ENCODE measurements around the gene ADAM12.

ADAM12 gene

DNA sequence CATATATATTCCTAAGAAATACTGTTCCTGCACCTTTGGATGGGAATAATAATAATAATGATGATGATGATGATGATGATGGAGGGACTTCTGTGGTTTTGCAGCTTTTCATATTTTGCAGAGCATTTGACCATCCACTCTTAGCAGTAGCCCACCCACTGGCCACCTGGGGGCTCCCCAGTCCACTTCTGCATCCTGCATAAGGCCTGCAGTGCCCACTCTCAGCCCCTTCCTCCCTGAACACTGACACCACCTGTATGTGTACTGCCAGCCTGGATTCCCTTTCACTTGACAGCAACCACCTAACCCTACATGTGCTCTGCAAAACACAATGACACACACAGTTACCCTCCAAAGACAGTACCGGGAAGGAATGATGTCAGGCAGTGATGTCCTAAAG, 131.4 kb downstream of the ADAM12 start:
- no peak for TF ChIP-seq EZH2 (optimal IDR thresholded peaks at IDR 0.05; ENCODE audit: low read depth, low read length)
- TF ChIP-seq EZH2phosphoT487 (IDR thresholded peaks at IDR 0.05; ENCODE audit: low read length): no peak
- TF ChIP-seq CTCF (IDR thresholded peaks at IDR 0.05; ENCODE audit: low read length): no peak
- Histone ChIP-seq H3K27me3 (replicated peaks; ENCODE audit: insufficient read depth, low read length) (no peaks in the 10 kb centered on the region), H3K9me3 (replicated peaks; ENCODE audit: insufficient read depth, low read length) (no peaks in the 10 kb centered on the region), H3F3A (ENCODE audit: insufficient read depth, low read length) (no peaks in the 10 kb centered on the region), H3K4me1 (ENCODE audit: low read length) (no peaks in the 10 kb centered on the region), H3K79me2 (ENCODE audit: low read length) (no peaks in the 10 kb centered on the region), H3K4me2 (ENCODE audit: low read depth, low read length) (no peak overlapping the region), H2AFZ (ENCODE audit: low read length) (no peak overlapping the region), H3K36me3 (replicated peaks; ENCODE audit: insufficient read depth, low read length) (no peaks in the 10 kb centered on the region), H3K9ac (ENCODE audit: low read length) (no peak overlapping the region), H3K27ac (ENCODE audit: low read length) (no peak overlapping the region), H3K4me3 (ENCODE audit: low read length) (no peak overlapping the region), H3K9me2 (replicated peaks; ENCODE audit: insufficient read depth, low read length) (no peaks in the 10 kb centered on the region), H4K20me1 (ENCODE audit: insufficient read depth, low read length) (no peaks in the 10 kb centered on the region)
- no peak for DNase-seq

DNA sequence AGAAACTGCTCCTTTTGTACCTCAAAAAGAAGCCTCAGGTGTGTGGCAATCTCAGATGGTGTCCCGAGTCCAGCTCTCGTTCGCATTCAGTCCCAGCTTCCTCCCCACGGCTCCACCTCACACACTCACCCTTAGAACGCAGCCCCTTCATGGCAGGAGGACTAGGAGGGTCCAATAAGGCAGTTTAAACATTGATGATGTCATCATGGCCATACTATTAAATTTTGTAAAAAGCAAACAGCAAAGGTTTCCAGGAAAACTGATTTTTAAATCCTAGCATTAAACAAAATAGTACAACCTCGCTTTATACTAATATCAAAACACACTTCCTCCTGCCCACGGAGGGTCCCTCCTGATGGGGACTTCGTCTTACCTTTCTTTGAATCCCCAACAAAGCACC, 133.0 kb downstream of the ADAM12 start:
- H3K9ac ChIP-seq (ENCODE audit: low read length): no peak overlapping the region
- H4K20me1 ChIP-seq (ENCODE audit: insufficient read depth, low read length): no peaks in the 10 kb centered on the region
- H3K4me2 ChIP-seq (ENCODE audit: low read depth, low read length): no peak overlapping the region
- no peaks in the 10 kb centered on the region for H3K27me3 ChIP-seq (replicated peaks; ENCODE audit: insufficient read depth, low read length)
- H3K4me3 ChIP-seq (ENCODE audit: low read length): no peak overlapping the region
- no peak overlapping the region for H2AFZ ChIP-seq (ENCODE audit: low read length)
- no peaks in the 10 kb centered on the region for H3K9me2 ChIP-seq (replicated peaks; ENCODE audit: insufficient read depth, low read length)
- no peaks in the 10 kb centered on the region for H3K4me1 ChIP-seq (ENCODE audit: low read length)
- no peaks in the 10 kb centered on the region for H3K36me3 ChIP-seq (replicated peaks; ENCODE audit: insufficient read depth, low read length)
- H3K79me2 ChIP-seq (ENCODE audit: low read length): no peaks in the 10 kb centered on the region
- TF ChIP-seq EZH2 (optimal IDR thresholded peaks at IDR 0.05; ENCODE audit: low read depth, low read length): no peak
- TF ChIP-seq CTCF (IDR thresholded peaks at IDR 0.05; ENCODE audit: low read length): no peak
- no peak for DNase-seq
- no peaks in the 10 kb centered on the region for H3K9me3 ChIP-seq (replicated peaks; ENCODE audit: insufficient read depth, low read length)
- H3K27ac ChIP-seq (ENCODE audit: low read length): no peak overlapping the region
- H3F3A ChIP-seq (ENCODE audit: insufficient read depth, low read length): no peaks in the 10 kb centered on the region

GRCh38 chr10:126253611-126253998, 134.7 kb downstream of the ADAM12 start:
- TF ChIP-seq EZH2 (optimal IDR thresholded peaks at IDR 0.05; ENCODE audit: low read depth, low read length): no peak
- no peak for TF ChIP-seq EZH2phosphoT487 (IDR thresholded peaks at IDR 0.05; ENCODE audit: low read length)
- no peak for TF ChIP-seq CTCF (IDR thresholded peaks at IDR 0.05; ENCODE audit: low read length)
- H3K4me2 ChIP-seq (ENCODE audit: low read depth, low read length): no peak overlapping the region
- no peaks in the 10 kb centered on the region for H4K20me1 ChIP-seq (ENCODE audit: insufficient read depth, low read length)
- H2AFZ ChIP-seq (ENCODE audit: low read length): no peak overlapping the region
- no peak overlapping the region for H3K27ac ChIP-seq (ENCODE audit: low read length)
- DNase-seq: no peak
- H3K9me3 ChIP-seq (replicated peaks; ENCODE audit: insufficient read depth, low read length): no peaks in the 10 kb centered on the region
- no peak overlapping the region for H3K9ac ChIP-seq (ENCODE audit: low read length)
- H3K36me3 ChIP-seq (replicated peaks; ENCODE audit: insufficient read depth, low read length): no peaks in the 10 kb centered on the region
- H3K9me2 ChIP-seq (replicated peaks; ENCODE audit: insufficient read depth, low read length): no peaks in the 10 kb centered on the region
- no peaks in the 10 kb centered on the region for H3K4me1 ChIP-seq (ENCODE audit: low read length)
- no peaks in the 10 kb centered on the region for H3K27me3 ChIP-seq (replicated peaks; ENCODE audit: insufficient read depth, low read length)
- no peak overlapping the region for H3K4me3 ChIP-seq (ENCODE audit: low read length)
- no peaks in the 10 kb centered on the region for H3K79me2 ChIP-seq (ENCODE audit: low read length)
- no peaks in the 10 kb centered on the region for H3F3A ChIP-seq (ENCODE audit: insufficient read depth, low read length)
